ENCODE results near the gene MAPK10. TPM values are rescaled to one million over a fixed set of nuclear protein-coding genes. Genes with fewer than 3 reads are reported as not detected.
"Not testable (repeated sequence)": the region's sequence is repeated elsewhere in the genome, so short reads cannot be mapped to it uniquely, and the experiment has no call there.

Gene MAPK10
- total RNA-seq, 1 donor from 2014 or later, result 2.0 TPM

DNA sequence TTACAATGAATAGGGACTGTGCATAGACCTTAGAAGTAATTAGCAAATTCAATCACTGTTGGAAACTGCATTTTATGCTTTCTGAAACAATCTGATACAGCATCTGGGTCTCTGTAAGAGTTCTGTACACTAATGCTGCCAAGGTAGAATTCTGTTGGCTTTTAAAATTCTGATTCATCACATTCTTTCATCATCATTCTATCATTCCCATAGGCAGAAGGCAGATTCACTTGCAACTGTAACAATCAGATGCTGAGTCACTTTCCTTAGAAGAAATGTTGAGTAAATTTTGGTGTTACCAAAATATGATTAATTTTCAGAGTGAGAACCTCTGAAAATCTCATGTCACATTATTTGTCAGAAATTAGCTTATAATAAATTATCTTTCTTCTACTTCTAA, 267.2 kb downstream of the MAPK10 start:
- TF ChIP-seq, protein P1, sequence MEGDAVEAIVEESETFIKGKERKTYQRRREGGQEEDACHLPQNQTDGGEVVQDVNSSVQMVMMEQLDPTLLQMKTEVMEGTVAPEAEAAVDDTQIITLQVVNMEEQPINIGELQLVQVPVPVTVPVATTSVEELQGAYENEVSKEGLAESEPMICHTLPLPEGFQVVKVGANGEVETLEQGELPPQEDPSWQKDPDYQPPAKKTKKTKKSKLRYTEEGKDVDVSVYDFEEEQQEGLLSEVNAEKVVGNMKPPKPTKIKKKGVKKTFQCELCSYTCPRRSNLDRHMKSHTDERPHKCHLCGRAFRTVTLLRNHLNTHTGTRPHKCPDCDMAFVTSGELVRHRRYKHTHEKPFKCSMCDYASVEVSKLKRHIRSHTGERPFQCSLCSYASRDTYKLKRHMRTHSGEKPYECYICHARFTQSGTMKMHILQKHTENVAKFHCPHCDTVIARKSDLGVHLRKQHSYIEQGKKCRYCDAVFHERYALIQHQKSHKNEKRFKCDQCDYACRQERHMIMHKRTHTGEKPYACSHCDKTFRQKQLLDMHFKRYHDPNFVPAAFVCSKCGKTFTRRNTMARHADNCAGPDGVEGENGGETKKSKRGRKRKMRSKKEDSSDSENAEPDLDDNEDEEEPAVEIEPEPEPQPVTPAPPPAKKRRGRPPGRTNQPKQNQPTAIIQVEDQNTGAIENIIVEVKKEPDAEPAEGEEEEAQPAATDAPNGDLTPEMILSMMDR (IDR thresholded peaks at IDR 0.05; ENCODE audit: unreplicated experiment), result no peak
- H3K9me3 Mint-ChIP-seq (ENCODE audit: unreplicated experiment), result no peaks in the 10 kb centered on the region
- no peak for DNase-seq (ENCODE audit: low spot score)

DNA sequence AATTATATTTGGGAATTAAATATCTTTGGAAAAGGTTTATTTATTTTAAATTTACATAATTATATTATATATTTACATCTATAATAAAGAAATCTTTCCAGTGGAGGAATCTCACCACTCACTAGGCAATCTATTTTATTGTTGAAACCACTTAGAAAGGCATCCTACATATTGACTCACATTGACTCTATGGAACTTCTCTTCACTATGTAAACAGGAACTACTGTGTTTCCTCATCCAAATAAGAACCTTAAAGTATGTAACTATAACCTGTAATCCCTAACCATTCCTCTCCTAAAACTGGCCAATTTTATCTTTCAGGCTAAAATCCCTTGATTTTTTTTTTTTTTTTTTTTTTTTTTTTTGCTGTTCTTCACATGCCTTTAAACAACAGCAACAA, 268.7 kb downstream of the MAPK10 start:
- H3K27me3 Mint-ChIP-seq (ENCODE audit: unreplicated experiment), result no peaks in the 10 kb centered on the region
- DNase-seq (ENCODE audit: low spot score), result no peak
- H3K4me1 Mint-ChIP-seq (ENCODE audit: unreplicated experiment), result peaks cover 9% of the 10 kb centered on the region
- H3K9me3 Mint-ChIP-seq (ENCODE audit: unreplicated experiment), result no peaks in the 10 kb centered on the region
- H3K4me3 Mint-ChIP-seq (ENCODE audit: unreplicated experiment), result no peak overlapping the region
- H3K27ac Mint-ChIP-seq (ENCODE audit: unreplicated experiment), result no peak overlapping the region
- TF ChIP-seq, protein P1 (IDR thresholded peaks at IDR 0.05; ENCODE audit: unreplicated experiment), result no peak
- no peaks in the 10 kb centered on the region for H3K36me3 Mint-ChIP-seq (ENCODE audit: low read depth, unreplicated experiment)

More for the DNA sequence above, 267.2 kb downstream of the MAPK10 start:
- Mint-ChIP-seq H3K4me3 (ENCODE audit: unreplicated experiment) (no peak overlapping the region), H3K27me3 (ENCODE audit: unreplicated experiment) (no peaks in the 10 kb centered on the region), H3K4me1 (ENCODE audit: unreplicated experiment) (peaks cover 9% of the 10 kb centered on the region), H3K36me3 (ENCODE audit: low read depth, unreplicated experiment) (no peaks in the 10 kb centered on the region), H3K27ac (ENCODE audit: unreplicated experiment) (no peak overlapping the region)

DNA sequence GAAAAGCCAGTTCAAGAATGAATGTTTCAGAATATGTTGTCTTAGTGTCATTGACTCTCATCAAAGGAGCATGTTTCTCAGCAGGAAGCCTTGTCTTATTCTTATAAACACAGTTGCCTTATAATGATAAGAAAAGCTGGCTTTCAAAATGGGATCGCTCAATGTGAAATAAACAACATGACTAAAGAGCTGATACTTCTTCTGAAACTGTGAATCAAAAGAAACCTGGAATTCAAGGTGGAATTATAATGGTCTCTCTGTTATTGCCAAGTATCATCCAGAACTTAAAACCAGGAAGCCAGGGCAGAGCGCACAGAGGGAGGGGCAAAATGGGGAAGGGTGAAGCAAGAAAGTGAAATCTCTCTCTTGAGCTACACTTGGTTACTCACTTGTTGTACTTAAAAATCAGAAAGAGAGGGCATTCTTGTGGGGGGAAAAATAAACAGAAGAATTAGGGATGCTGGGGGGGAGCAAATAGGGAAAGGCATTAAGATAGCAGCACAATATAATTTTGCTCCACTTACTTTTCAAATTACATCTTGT, 270.0 kb downstream of the MAPK10 start:
- H3K4me1 Mint-ChIP-seq (ENCODE audit: unreplicated experiment), result peaks cover 9% of the 10 kb centered on the region
- no peaks in the 10 kb centered on the region for H3K36me3 Mint-ChIP-seq (ENCODE audit: low read depth, unreplicated experiment)
- no peaks in the 10 kb centered on the region for H3K27me3 Mint-ChIP-seq (ENCODE audit: unreplicated experiment)
- no peaks in the 10 kb centered on the region for H3K9me3 Mint-ChIP-seq (ENCODE audit: unreplicated experiment)
- TF ChIP-seq, protein P1 (IDR thresholded peaks at IDR 0.05; ENCODE audit: unreplicated experiment), result no peak
- H3K27ac Mint-ChIP-seq (ENCODE audit: unreplicated experiment), result peak overlapping the region; percentile 19
- no peak for DNase-seq (ENCODE audit: low spot score)
- no peak overlapping the region for H3K4me3 Mint-ChIP-seq (ENCODE audit: unreplicated experiment)

DNA sequence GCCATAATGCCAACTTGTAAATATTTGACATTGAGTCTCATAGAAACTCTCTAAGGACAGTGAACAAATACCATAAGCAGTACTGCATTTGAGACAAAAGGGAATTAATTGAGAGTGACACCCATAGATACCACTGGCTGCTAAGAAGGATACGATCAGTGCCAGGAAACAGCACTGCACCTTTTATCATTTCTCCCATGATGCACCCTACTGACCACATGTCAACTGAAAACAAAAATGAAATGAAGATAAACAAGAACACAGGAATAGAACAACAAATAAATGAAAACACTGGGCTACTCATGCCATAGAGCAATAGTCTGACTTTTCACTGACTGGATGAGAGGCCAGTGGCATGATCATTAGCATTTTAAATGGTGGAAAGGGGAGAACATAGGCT, 270.8 kb downstream of the MAPK10 start:
- H3K36me3 Mint-ChIP-seq (ENCODE audit: low read depth, unreplicated experiment), result no peaks in the 10 kb centered on the region
- no peak overlapping the region for H3K27ac Mint-ChIP-seq (ENCODE audit: unreplicated experiment)
- H3K4me1 Mint-ChIP-seq (ENCODE audit: unreplicated experiment), result peaks cover 4% of the 10 kb centered on the region
- H3K9me3 Mint-ChIP-seq (ENCODE audit: unreplicated experiment), result no peaks in the 10 kb centered on the region
- TF ChIP-seq, protein P1 (IDR thresholded peaks at IDR 0.05; ENCODE audit: unreplicated experiment), result no peak
- H3K4me3 Mint-ChIP-seq (ENCODE audit: unreplicated experiment), result no peak overlapping the region
- DNase-seq (ENCODE audit: low spot score), result no peak
- H3K27me3 Mint-ChIP-seq (ENCODE audit: unreplicated experiment), result no peaks in the 10 kb centered on the region

DNA sequence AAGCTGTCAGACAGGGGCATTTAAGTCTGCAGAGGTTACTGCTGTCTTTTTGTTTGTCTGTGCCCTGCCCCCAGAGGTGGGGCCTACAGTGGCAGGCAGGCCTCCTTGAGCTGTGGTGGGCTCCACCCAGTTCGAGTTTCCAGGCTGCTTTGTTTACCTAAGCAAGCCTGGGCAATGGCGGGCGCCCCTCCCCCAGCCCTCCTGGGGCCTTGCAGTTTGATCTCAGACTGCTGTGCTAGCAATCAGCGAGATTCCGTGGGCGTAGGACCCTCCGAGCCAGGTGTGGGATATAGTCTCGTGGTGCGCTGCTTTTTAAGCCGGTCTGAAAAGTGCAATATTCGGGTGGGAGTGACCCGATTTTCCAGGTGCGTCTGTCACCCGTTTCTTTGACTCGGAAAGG, 284.1 kb downstream of the MAPK10 start:
- not testable (repeated sequence) for H3K4me1 Mint-ChIP-seq (ENCODE audit: unreplicated experiment); H3K4me3 Mint-ChIP-seq (ENCODE audit: unreplicated experiment); H3K36me3 Mint-ChIP-seq (ENCODE audit: low read depth, unreplicated experiment); H3K27ac Mint-ChIP-seq (ENCODE audit: unreplicated experiment); H3K9me3 Mint-ChIP-seq (ENCODE audit: unreplicated experiment); DNase-seq (ENCODE audit: low spot score); H3K27me3 Mint-ChIP-seq (ENCODE audit: unreplicated experiment)
